UCSD-AML1 (cell line): Measurements from ENCODE around the gene USP37.

Experiments used
- DNase-seq: peaks from one replicate; lab custom pipeline; 2025; ENCODE audit not compliant: unreplicated experiment; lab: John Stamatoyannopoulos, UW

USP37 gene

GRCh38 chr2:218404351-218405085 lies 163.6 kb downstream of the USP37 start:
- DNase-seq, result no peak

GRCh38 chr2:218403810-218404209 lies 164.3 kb downstream of the USP37 start:
- DNase-seq, result no peak

- DNase-seq, result no peak
These were observed 165.2 kb downstream of the USP37 start for GRCh38 chr2:218402911-218403411.

GRCh38 chr2:218402491-218402901 lies 165.7 kb downstream of the USP37 start:
- DNase-seq, result no peak

- DNase-seq, result no peak
These were observed 166.3 kb downstream of the USP37 start for GRCh38 chr2:218401890-218402289.

- no peak for DNase-seq
These were observed 166.9 kb downstream of the USP37 start for GRCh38 chr2:218400930-218401881.
